ENCODE data around the gene C2orf68.
"Not testable (repeated sequence)": the region's sequence is repeated elsewhere in the genome, so short reads cannot be mapped to it uniquely, and the experiment has no call there.

C2orf68 gene

DNA sequence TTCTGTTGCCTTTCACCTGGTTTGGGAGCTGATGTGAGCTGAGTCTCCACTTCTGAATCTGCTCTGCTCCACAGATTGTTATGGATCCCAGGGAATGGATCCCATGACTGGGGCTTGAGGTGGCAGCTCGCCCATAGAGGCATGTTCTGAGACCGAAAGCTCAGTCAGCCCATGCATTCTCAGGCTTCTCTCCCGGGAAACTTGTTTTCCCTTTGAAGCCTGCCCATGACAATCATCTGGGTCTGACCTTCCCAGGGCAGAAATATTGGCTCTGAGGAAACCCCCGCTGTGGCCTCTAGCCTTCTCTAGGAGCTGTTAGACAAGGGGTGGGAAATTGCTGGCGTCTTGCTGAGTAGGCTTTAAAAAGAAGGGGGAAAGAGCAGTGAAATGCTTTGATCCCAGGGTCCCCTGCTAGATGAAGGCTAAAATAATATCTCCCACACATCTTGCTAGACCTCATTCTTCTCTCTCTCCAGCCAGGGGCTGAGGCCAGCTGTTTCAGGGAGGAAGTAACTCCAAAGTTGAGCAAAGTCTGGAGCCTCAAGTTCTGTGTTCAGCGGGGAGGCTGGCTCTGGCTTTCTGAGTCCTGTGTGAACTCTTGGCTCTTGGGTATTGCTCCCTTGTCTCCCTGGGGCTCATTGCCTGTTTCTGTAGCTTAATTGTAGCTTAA is 32.5 kb downstream of the C2orf68 start:
- peak; percentile 56 for DNase-seq

DNA sequence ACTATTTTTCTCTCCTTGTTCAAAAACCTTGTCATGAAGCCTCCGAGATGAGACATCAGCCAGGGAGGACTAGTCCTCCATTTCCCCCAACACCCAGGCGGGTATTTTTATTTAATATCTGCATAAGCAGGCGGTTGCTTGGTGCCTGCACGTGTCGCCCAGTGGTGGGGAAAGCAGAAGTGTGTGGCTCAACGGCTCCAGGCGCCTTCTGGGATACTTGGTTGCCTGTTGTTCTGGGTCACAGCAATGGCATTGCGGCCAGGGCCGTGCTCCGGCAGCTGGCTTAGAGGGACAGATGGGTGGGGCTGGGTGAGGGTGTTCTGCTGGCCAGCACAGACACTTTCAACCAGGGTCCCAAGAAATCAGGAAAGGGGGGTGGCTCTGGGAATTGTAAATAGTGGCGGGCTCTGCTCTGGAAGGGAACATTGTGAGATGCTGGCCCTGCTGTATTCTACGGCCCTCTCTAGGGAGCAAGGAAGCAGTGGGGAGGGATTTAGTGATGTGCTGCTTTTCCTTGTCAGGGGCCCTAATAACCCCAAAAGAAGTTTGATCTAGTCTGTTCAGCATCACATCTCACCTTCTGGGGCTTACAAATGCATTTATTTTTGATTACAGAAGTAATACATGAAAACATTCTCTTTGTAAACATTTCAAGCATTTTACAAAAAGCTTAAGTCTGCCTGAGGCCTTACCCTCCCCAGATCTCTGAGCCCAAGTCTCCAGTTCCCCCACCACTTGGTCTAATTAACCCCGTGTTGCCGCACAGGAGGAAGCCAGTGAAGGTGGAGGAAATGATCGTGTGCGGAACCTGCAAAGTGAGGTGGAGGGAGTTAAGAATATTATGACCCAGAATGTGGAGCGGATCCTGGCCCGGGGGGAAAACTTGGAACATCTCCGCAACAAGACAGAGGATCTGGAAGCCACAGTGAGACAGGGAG is 33.4 kb downstream of the C2orf68 start:
- peak; percentile 76 for DNase-seq

DNA sequence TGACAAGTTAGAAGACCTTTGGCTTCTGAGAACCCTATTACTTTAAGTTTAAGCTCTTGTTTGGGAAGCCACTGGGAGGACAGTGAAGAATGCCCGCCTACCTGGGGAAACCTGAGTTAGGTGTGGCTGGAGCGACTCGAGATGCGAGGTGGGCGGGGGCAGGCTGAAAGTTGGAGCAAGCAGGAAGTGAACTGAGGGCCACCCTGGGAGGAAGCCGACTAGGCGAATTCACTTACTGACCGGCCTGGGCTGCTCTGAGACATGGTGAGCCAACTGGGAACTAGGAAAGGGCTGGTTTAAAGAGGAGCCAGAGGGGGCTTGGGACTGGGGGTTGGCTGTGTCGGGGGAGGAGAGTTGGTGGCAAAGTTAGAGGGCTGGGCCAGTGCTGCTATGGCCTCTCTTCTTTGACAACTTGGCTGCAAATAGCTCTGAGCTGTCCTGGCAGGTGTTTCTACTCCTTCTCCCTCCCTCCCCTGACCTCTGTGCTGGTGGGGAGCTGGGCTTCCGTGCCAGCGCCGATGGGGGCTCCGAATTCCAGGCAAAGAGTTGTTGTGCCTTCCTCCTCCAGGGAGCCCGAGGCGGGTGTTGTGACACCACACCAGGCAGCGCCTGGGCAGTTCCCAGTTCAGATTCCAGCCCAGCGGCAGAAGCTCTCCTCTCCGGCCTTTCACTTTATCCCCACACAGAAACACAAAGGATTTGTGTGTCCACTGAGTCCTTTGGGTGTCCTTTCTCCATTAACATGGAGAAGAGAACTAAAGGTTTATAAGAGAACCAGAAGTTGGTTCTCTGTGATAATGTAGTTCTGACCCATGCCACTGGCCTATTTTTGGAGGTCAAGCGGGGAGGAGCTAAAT is 34.3 kb downstream of the C2orf68 start, which contains the start of gene VAMP8:
Gene VAMP8 (plus strand): TSS at position 201 of the 857 bp plus-strand sequence. CDS start 61 bp downstream, at position 262.
- DNase-seq: peak; percentile 91

DNA sequence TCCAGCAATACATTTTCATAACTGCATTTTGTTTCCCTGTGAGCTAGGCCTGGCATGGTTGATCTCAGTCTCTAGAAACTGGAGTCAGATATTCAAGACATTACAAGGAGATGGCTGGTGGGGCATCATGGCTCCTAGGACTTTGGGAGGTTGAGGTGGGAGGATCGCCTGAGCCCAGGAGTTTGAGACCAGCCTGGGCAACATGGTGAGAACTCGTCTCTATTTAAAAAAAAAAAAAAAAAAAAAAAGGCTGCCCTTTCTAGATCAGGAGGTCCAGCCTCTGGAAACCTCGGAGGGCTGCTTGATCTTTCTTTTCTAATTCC is 34.8 kb downstream of the C2orf68 start:
- no peak for DNase-seq

DNA sequence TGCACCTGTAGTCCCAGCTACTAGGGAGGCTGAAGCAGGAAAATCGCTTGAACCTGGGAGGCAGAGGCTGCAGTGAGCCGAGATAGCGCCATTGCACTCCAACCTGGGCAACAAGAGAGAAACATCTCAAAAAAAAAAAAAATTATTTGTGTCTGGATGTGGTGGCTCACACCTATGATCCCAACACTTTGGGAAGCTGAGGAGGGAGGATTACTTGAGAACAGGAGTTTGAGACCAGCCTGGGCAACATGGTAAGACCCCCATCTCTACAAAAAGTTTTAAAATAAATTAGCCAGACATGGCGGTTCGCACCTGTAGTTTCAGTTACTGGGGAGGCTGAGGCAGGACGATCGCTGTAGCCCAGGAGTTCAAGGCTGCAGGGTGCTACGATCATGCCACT is 36.1 kb downstream of the C2orf68 start:
- DNase-seq: no peak

DNA sequence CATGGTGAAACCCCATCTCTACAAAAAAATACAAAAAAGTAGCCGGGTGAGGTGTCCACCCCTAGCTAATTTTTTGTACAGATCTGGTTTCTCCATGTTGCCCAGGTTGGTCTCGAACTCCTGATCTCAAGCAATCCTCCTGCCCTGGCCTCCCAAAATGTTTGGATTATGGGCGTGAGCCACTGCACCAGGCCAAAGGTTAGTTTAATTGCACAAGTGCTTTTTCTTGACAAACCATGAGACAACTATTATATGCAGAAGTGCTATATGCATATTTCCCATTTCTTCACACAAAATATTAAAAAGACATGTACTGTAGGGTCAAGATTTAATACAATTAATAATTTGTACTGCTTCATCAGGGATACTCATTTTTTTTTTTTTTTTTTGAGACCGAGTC is 45.6 kb downstream of the C2orf68 start:
- no peak for DNase-seq

DNA sequence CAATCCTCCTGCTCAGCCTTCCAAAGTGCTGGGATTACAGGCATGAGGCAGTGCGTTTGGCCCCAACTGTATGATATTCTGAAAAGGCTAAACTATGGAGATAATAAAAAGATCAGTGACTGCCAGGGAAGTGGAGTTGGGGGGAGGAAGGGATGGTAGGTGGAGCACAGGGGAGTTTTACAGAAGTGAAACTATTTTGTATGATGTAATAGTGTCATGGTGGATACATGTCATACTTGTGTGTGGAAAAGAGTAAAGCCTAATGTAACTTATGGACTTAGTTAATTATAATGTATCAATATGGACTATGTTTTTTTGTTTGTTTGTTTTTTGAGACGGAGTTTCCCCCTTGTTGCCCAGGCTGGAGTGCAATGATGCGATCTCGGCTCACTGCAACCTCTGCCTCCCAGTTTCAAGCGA is 47.7 kb downstream of the C2orf68 start:
- no peak for DNase-seq

DNA sequence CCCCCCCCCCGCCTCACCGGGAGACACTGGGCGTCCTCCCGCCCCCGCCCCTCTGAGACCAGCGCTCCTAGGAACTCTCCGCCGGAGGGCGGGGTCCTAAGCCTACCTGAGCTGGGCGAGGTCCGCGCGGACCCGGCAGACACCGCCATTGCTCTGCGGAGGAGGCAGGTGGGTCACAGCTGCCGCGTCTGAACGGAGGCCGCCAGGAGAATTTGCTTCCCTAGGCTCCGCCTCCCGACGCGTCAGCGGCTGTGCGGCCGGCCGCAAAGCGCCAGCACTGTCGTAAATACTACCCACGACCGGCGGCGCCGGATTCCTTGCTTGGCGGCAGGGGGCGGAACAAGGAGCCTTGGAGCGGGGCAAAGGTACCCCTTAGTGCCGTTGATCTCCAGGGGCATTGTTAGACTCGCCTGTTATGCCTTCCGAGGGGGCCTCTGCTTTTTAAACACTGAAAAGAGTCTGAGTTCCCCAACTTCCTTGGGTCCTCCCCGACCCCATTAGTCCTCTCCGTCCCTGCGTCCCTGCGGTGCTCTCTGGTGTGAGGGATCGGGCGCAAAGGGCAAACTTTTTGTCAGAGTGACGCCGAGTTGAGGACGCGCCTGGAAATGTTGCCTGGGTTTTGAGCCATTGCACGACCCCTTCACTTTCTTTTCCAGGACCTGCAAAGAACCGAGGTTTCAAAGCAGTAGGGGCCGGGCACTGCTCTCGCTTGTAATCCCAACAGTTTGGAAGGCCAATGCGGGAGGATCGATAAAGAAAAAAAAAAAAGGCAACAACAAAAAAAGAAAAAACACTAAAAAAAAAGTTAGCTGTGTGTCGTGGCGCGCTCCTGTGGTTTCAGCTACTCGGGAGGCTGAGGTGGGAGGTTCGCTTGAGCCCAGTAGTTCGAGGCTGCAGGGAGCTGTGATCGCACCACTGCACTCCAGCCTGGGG is 50.3 kb downstream of the C2orf68 start, which contains the start of gene GGCX:
Gene GGCX (minus strand): TSS at position 214 of the 933 bp plus-strand sequence. CDS start 65 bp downstream, at position 149.
- peak; percentile 98 for DNase-seq

DNA sequence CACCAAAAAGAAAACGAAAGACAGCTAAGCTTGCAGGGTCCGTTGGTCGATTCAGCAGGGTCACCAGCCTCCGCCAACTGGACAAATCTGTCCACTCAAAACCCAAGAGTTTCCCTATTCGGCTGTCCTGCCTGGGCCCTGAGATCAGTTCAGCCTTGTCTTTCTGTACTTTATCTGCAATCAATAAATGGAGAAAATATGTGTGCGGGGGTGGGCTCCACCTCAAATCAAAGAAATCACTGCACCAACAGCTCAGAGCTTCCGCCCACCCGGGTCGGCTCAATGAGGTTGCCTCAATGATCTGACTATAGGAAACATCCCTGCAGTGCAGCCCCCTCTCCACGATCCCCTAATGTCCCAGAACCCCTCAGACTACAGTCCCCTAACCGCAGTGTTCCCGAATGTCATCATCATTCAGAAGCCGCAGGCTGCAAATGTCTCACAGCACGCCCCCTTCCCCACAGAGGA is 51.0 kb downstream of the C2orf68 start:
- no peak for DNase-seq

DNA sequence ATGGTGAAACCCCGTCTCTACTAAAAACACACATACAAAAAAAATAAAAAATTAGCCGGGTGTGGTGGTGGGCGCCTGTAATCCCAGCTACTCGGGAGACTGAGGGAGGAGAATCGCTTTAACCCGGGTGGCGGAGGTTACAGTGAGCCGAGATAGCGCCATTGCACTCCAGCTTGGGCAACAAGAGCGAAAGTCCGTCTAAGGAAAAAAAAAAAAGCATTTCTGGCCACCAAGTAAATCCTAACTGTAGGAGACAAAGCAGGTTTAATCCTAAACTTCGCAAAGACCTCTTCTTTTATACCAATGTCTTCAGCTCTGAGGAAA is 51.5 kb downstream of the C2orf68 start:
- DNase-seq: not testable (repeated sequence)

DNA sequence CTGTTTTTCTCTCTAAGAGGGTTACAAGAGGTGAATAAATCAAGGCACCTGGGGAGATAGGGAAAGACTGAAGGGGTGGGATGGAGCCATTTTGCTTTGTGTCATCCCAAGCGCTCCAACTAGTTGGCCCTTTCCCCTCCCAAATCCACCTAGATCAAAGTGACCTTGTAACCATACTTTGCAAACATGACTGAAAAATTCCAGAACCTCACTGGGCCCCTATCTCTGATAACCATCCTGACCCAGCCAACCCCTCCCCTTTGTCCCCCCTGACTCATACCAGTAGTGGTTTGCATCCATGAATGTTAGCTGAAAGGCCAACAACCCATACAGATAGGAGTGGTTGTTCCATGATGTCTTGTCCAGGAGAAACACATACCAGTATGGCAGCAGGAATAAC is 53.7 kb downstream of the C2orf68 start:
- no peak for DNase-seq

DNA sequence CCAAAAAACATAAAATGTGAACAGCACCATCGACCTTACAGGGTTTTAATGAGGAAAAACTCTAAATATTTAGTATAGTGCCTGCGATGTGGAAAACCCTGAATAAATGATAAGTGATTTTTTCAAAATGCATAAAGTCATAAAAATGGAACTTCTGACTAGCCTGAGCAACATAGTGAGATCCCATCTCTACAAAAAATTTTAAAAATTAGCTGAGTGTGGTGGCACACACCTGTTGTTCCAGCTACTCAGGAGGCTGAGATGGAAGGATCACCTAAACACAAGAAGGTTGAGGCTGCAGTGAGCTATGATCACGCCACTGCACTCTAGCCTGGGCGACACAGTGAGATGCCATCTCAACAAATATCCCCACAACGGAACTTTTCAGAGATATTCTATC is 54.7 kb downstream of the C2orf68 start:
- no peak for DNase-seq

All from islet precursor cell (in vitro differentiated cells).